ENCODE data around the gene DOCK4.

Gene DOCK4

DNA sequence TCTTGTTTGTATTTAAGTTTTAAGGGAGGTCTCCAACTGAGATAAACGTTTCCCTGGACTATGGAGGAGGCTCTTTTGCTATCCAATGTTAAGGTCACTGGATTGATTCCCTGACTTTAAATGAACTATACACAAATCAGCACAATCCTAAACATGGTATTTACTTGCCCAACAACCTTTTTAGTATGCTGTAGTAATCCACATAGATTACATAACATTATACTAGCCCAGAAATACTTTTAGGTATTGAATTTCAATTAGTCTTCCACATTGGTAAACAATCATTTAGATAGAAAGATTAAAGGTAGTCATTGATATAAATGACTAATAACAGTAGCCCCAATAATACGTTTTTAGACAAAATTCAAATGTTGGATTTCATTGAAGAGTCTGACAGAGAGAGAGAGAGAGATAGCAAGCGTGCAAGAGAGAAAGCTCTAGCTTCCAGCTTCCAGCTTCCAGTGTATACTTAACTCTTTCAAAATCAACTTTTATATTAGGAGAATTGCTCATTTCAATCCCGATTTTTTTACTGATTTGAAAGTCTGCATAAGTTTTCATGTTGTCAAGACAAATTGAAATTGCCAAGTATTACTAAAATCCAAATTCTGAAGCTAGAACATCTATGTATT lies 155.8 kb downstream of the DOCK4 start:
- no peak for DNase-seq (ENCODE audit: low spot score)

DNA sequence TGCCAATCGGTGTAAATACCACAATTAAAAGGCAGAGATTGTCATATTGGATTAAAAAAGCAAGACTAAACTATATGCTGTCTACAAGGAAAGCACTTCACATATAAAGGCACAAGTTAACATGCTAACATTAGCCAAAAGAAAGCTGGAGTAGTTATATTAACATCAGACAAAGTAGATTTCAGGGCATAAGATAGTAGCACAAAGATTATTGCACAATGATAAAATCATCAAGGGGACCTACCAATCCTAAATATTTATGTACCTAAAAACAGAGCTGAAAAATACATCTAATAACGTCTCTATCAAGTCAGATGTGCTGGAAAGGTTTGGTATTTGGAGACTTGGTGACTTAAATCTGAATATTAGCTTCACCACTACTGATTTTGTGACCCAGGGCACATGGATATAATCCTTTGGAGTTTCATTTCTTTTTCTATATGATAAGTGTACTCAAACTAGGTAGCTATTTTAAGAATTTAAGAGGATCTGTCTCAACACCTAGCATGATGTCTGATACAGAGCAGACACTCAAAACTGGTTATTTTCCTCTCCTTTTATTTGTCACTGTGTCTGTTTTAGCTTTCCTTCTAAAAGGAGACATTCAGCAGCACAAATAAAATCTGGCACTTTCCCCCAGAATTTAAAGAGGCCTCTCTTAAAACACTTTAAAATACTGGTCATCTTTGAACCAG lies 156.5 kb downstream of the DOCK4 start:
- no peak for DNase-seq (ENCODE audit: low spot score)

DNA sequence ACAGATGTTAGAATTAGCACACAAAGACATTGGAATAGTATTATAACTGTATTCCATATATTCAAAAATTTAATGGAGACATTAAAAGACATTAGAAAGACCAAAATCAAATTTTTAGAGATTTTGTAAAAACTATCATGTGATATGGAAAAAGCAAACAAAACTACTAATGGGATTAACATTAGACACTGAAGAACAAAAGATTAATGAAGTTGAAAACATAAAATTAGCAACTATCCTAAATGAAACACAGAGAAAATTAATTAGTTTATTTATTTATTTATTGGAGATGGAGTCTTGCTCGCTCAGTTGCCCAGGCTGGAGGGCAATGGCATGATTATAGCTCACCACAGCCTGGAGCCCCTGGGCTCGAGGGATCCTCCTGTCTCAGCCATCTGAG lies 158.8 kb downstream of the DOCK4 start:
- no peak for DNase-seq (ENCODE audit: low spot score)

DNA sequence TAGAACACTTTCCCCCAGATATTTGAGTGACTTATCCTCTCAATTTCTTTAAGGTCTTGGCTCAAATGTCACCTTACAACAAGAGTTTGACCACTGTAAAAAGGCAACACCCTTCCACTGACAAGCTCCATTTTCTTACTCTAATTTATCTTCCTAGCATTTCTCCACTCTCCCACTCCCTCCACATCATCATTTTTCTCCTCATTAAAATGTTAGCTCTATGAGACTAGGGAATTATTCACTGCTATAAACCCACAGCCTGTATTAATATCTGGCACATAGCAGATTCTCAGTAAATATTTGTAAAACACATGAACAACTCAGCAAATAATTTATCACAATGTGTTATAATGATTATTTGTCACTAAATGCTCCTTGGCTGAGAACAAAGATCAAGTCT lies 161.0 kb downstream of the DOCK4 start:
- DNase-seq (ENCODE audit: low spot score) = no peak

GRCh38 chr7:112042631-112043030 lies 163.6 kb downstream of the DOCK4 start:
- no peak for DNase-seq (ENCODE audit: low spot score)

DNA sequence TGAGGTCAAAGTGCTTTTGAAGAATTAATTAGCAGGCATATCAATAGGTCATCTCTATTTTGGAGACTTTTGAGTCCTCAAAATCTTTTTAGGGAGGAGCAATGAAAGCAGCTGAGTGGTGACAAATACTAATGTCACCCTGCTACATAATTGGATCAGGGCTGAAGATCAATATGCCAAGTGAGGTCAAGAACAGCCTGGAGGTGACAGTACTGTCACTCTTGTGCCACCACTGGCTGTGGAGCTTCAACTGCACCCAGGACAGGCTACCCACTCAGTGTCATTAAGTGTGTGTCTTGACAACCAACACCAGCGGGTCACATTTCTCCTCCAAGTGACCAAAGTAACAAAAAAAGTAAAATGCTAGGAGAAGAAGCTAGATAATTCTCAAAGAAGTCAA lies 167.8 kb downstream of the DOCK4 start:
- no peak for DNase-seq (ENCODE audit: low spot score)

DNA sequence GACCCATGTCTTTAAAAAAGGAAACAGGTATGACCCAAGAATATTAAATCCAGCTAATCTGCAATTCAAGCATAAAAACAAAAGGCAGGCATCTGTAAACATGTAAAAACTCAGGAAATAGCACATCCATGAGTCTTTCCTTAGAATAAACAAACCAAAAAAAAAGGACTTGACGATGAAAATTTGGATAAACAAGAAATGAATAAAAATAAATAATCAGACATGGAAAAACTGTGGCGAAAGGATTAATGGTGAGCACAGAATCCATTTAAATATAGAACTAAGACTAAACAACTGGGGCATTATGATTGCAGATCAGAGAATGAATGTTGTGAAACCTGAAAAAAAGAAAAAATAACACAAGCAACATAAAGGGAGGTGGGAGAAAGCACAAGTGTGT lies 170.1 kb downstream of the DOCK4 start:
- no peak for DNase-seq (ENCODE audit: low spot score)

DNA sequence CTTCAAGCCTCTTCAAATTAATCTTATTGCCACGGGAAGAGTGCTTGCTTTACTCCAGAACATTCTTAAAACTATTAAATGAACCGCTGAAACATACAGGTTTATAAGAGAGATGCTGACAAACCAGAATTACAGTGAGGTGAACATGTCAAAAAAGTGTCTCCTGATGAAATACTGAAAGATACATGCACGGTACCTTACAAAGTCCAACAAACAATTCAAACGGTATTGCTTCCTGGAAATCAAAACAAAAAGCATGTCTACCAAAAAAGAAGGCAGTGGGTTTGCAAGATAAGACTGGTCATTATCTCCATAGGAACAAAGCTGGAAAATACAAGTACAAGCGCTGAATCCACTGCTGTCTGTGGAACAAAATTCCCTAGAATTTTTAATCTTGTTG lies 174.5 kb downstream of the DOCK4 start:
- no peak for DNase-seq (ENCODE audit: low spot score)

GRCh38 chr7:112025556-112025955 lies 180.6 kb downstream of the DOCK4 start:
- DNase-seq (ENCODE audit: low spot score) = no peak

DNA sequence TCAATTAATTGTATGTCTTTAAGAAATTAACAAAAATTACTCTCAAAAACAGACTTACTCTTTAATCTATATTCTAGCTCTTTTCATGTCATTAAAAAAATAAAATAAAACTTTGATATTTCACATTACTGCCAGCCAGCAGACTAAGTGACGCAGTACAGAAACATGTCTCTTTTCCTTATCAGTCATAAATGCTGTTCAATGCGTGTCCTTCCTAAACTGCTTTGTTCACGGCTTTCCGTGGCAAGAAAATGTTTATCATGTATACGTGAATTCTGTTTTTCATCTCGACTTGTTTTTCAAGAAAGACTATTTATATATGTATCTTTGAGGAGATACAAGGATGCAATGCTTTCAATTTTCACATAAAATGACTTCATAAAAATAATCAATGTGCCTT lies 182.4 kb downstream of the DOCK4 start:
- no peak for DNase-seq (ENCODE audit: low spot score)

DNA sequence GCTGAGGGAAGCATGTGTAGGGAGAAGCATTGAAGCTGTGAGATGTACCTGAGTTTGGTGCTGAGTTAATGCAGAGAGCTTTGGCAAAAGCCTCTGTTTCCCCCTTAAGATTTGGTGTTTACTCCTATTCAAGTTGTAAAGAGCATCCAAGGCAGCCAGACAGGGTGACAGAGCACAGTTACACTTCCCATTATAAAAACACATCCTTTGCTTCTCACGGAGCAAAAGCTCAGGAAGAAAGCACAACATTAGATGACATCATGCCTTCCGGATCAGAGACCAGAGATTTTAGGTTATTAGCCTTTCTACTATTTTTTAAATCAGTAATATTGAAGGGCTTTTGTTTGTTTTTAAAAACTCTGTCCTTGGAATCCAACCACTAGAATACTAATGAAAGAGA lies 182.9 kb downstream of the DOCK4 start:
- no peak for DNase-seq (ENCODE audit: low spot score)

DNA sequence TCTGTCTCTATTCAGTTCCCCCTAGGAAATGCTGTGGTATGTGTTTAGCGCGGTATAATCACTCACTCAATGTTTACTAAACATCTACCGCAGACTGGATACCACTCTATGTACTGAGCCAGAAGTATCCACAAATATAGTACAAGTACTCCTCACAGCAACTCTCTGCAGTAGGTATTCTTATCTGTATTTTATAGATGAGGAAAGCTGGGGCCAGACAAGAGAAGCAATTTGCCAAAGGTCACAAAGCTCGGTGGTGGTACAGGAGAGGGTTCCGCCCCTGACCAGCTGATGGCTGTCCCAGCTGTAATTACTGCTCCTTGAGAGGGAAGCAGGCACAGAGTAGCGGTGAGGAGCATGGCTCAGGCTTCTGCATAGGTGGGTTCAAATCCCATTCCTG lies 184.1 kb downstream of the DOCK4 start:
- DNase-seq (ENCODE audit: low spot score) = no peak

DNA sequence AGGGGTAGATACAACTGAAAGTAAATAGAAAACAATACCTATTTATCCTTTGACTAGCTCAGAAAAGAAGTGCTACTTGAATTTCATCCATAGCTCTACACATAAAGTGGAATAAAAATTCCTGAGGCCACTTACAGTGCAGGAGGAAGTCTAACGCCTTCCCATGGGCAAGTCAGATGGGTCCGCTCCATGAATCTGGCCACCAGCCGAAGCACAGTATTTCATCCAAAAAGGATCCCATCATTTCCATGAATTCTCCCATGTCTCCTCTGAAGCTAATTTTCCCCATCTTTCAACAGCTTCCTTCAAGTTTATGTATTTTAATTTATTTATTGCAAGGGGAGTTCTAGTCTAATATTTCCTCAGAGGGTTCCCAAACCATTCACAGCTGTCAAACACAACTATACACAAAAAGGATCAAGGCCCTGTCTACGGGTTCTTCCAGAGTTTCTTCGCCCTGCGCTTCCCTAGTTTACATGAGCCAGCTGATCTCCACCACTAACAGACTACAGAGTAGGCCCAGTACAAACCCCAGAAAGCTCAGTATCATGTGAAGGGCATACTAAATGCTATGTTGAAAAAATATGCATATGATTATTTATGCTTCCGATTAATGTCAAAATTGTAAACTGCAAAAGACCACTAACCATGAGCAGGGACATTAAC lies 184.7 kb downstream of the DOCK4 start:
- no peak for DNase-seq (ENCODE audit: low spot score)

GRCh38 chr7:112020800-112021199 lies 185.4 kb downstream of the DOCK4 start:
- no peak for DNase-seq (ENCODE audit: low spot score)

DNA sequence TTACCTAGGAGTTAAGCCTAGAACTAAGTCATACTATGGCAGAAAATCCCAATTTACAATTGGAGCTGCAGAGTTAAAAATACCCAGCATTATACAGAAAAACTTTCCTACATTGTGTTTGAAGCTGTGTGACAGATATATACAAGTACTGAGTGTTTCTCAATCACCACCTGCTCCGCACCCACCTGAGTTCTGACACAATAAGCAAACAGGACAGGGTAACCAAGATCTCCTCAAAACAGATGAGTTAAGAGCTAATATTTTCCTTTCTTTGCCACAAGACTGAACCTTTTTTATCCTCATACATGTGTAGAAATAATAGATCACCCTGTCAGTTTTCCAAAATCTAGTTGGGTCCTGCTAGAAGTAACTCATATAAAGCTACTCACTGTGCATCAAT lies 186.3 kb downstream of the DOCK4 start:
- no peak for DNase-seq (ENCODE audit: low spot score)

DNA sequence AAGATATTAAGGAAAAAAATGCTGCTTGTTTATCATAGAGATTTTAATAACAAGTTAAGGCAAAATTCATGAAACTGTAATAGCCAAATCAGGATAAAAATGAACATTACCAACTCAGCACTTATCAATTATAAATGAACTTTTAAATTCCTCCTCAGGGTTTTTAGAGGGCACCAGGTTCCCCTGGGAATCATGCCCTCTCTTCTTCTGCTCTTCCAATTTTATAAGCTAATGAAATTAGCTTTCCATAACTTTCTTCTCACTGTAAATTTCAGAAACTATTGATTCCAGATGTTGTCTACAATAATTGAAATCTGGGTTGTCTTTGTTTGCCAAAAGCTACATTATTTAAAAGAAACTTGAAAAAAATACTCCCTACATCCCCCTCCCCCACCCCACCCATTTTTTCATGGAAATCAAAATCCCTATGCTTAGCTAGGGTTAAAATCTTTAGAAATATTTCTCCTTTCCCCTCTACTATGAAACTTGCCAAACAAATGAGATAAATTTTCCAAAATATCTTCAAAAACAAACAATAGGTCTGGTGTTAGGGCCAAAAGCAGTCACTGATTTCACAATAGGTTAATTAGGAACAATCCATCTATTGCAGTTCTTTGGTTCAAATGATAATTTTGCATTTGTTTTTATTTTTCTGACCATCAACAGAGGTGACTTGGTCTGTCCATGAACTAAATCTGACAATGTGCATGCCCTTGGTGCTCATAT lies 187.7 kb downstream of the DOCK4 start:
- DNase-seq (ENCODE audit: low spot score) = no peak

DNA sequence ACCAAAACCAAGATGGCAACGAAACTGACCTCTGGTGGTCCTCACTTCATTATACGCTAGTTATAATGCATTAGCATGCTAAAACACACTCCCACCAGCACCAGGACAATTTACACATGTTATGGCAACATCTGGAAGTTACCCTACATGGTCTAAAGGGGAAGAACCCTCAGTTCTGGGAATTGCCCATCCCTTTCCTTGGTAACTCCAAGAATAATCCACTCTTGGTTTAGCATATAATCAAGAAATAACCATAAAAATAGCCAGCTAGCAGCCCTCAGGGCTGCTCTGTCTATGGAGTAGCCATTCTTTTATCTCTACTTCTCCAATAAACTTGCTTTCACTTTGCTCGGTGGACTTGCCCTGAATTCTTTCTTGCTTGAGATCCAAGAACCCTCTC lies 191.1 kb downstream of the DOCK4 start:
- no peak for DNase-seq (ENCODE audit: low spot score)

DNA sequence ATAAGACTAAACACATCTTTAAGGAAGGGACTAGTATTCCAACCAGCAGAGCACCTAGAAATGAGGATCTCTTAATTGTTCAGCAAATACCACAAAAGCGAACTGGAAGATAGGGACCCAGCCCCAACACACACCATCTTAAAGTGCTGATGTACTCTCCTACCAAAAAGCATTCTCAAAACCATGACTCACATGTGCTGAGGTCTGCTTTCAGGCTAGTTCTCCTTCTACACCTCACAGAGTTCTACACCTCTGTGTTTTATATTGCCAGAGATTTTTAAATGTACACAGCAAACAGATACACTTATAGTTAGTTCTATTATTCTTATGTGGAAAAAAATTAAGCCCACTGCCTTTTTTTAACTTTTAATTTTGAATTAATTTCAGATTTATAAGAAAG lies 191.9 kb downstream of the DOCK4 start:
- no peak for DNase-seq (ENCODE audit: low spot score)

- DNase-seq (ENCODE audit: low spot score) = no peak
Measured at GRCh38 chr7:112013274-112013673, 192.9 kb downstream of the DOCK4 start.

- no peak for DNase-seq (ENCODE audit: low spot score)
Measured at GRCh38 chr7:112012242-112012641, 194.0 kb downstream of the DOCK4 start.

DNA sequence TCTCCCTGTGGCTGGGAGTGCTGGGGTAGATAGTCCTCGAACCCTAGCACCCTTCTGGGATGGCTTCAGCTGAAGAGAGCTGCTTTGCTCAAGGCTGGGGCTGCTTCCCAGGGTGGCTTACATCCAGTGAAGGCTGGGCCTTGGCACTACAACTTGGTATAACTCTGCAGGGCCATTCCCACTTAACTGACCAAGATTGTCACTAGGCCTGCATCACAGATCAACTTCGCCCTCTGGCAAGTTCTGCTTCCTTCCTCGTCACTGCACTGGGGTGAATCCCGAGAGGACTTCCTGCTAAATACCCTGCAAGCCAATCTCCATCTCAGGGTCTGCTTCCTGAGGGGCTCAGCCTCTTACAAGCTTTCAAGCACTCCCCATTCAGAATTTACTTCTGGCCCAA lies 195.2 kb downstream of the DOCK4 start:
- DNase-seq (ENCODE audit: low spot score) = no peak

- no peak for DNase-seq (ENCODE audit: low spot score)
Measured at GRCh38 chr7:112010109-112010508, 196.1 kb downstream of the DOCK4 start.

DNA sequence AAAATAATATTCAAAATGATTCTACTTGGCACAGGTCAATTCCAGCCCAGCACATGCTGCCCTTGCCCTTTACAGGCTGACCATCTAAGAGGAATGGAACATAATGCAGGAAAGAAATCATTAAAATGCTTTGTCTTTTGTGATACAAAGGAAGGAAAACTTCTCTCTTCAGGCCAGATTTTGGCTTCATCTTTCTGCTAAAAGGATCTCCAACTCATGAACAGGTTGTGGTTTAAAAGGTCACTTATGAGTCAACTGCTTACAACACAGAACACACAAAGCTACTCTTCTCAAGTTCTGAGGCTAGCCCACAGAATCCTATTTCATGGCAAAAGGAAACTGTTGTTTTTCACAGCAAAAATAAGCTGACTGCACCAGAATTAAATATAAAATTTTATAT lies 197.1 kb downstream of the DOCK4 start:
- no peak for DNase-seq (ENCODE audit: low spot score)

Data from CD4-positive, alpha-beta T cell treated with Interleukin-15 for 4 hours (primary cell).